ENCODE data around the gene GPC6.

GPC6 gene

GRCh38 chr13:93345024-93345423, 118.4 kb downstream of the GPC6 start:
- TF ChIP-seq CTCF (IDR thresholded peaks at IDR 0.05; ENCODE audit: low read depth, low read length) (no peak), MYC (IDR thresholded peaks at IDR 0.05; ENCODE audit: low read depth, low read length) (no peak), MAX (IDR thresholded peaks at IDR 0.05; ENCODE audit: low read depth, low read length) (no peak), POLR2A (IDR thresholded peaks at IDR 0.05; ENCODE audit: extremely low read depth, insufficient read length) (no peak)
- no peak for DNase-seq (ENCODE audit: low read depth)

GRCh38 chr13:93345770-93346169, 119.2 kb downstream of the GPC6 start:
- DNase-seq (ENCODE audit: low read depth), result no peak
- TF ChIP-seq POLR2A (IDR thresholded peaks at IDR 0.05; ENCODE audit: extremely low read depth, insufficient read length) (no peak), MYC (IDR thresholded peaks at IDR 0.05; ENCODE audit: low read depth, low read length) (no peak), CTCF (IDR thresholded peaks at IDR 0.05; ENCODE audit: low read depth, low read length) (no peak), MAX (IDR thresholded peaks at IDR 0.05; ENCODE audit: low read depth, low read length) (no peak)

More at GRCh38 chr13:93345024-93345423, 118.4 kb downstream of the GPC6 start:
- H3K4me3 ChIP-seq (ENCODE audit: low read depth, low read length), result no peak overlapping the region

GRCh38 chr13:93352616-93353015, 126.0 kb downstream of the GPC6 start:
- TF ChIP-seq CTCF (IDR thresholded peaks at IDR 0.05; ENCODE audit: low read depth, low read length) (no peak), MAX (IDR thresholded peaks at IDR 0.05; ENCODE audit: low read depth, low read length) (no peak), MYC (IDR thresholded peaks at IDR 0.05; ENCODE audit: low read depth, low read length) (no peak), POLR2A (IDR thresholded peaks at IDR 0.05; ENCODE audit: extremely low read depth, insufficient read length) (no peak)
- no peak overlapping the region for H3K4me3 ChIP-seq (ENCODE audit: low read depth, low read length)
- no peak for DNase-seq (ENCODE audit: low read depth)

More at GRCh38 chr13:93345770-93346169, 119.2 kb downstream of the GPC6 start:
- no peak overlapping the region for H3K4me3 ChIP-seq (ENCODE audit: low read depth, low read length)

GRCh38 chr13:93355094-93355493, 128.5 kb downstream of the GPC6 start:
- no peak for TF ChIP-seq MAX (IDR thresholded peaks at IDR 0.05; ENCODE audit: low read depth, low read length)
- TF ChIP-seq POLR2A (IDR thresholded peaks at IDR 0.05; ENCODE audit: extremely low read depth, insufficient read length), result no peak
- TF ChIP-seq CTCF (IDR thresholded peaks at IDR 0.05; ENCODE audit: low read depth, low read length), result no peak
- TF ChIP-seq MYC (IDR thresholded peaks at IDR 0.05; ENCODE audit: low read depth, low read length), result no peak
- H3K4me3 ChIP-seq (ENCODE audit: low read depth, low read length), result no peak overlapping the region
- DNase-seq (ENCODE audit: low read depth), result no peak

GRCh38 chr13:93356469-93356868, 129.9 kb downstream of the GPC6 start:
- DNase-seq (ENCODE audit: low read depth), result no peak
- H3K4me3 ChIP-seq (ENCODE audit: low read depth, low read length), result no peak overlapping the region
- no peak for TF ChIP-seq MYC (IDR thresholded peaks at IDR 0.05; ENCODE audit: low read depth, low read length)
- TF ChIP-seq CTCF (IDR thresholded peaks at IDR 0.05; ENCODE audit: low read depth, low read length), result no peak
- TF ChIP-seq POLR2A (IDR thresholded peaks at IDR 0.05; ENCODE audit: extremely low read depth, insufficient read length), result no peak
- TF ChIP-seq MAX (IDR thresholded peaks at IDR 0.05; ENCODE audit: low read depth, low read length), result no peak

GRCh38 chr13:93360021-93360420, 133.4 kb downstream of the GPC6 start:
- H3K4me3 ChIP-seq (ENCODE audit: low read depth, low read length), result no peak overlapping the region
- TF ChIP-seq MAX (IDR thresholded peaks at IDR 0.05; ENCODE audit: low read depth, low read length), result no peak
- no peak for TF ChIP-seq MYC (IDR thresholded peaks at IDR 0.05; ENCODE audit: low read depth, low read length)
- no peak for TF ChIP-seq POLR2A (IDR thresholded peaks at IDR 0.05; ENCODE audit: extremely low read depth, insufficient read length)
- TF ChIP-seq CTCF (IDR thresholded peaks at IDR 0.05; ENCODE audit: low read depth, low read length), result no peak
- no peak for DNase-seq (ENCODE audit: low read depth)

All from NB4 (cell line).